PFSK-1 (cell line): Measurements from ENCODE around the gene SMIM5. TPM values are rescaled to one million over a fixed set of nuclear protein-coding genes. Genes with fewer than 3 reads are reported as not detected.

Source experiments
- FOXP2 ChIP-seq: optimal IDR thresholded peaks from 2 replicates; pipeline ENCODE3; 2011; ENCODE audit warnings: borderline replicate concordance, control low read depth, inconsistent platforms; ENCODE audit not compliant: insufficient read depth; ENCODE audit errors: extremely low read length, extremely low read depth
- POLR2AphosphoS5 ChIP-seq: IDR thresholded peaks from 2 replicates; pipeline ENCODE4 v1.6.1; 2012; ENCODE audit warnings: low read depth, mild to moderate bottlenecking, control low read depth, low read length, moderate library complexity
- SIN3A ChIP-seq: IDR thresholded peaks from 2 replicates; pipeline ENCODE4 v1.6.1; 2012; ENCODE audit warnings: mild to moderate bottlenecking, low read length, moderate library complexity, borderline replicate concordance; ENCODE audit not compliant: insufficient read depth
- TAF1 ChIP-seq: IDR thresholded peaks from 2 replicates; pipeline ENCODE4 v1.6.1; 2012; ENCODE audit warnings: low read length, control low read depth, borderline replicate concordance; ENCODE audit not compliant: insufficient read depth
- polyA plus RNA-seq: library from polyadenylated mRNA; unstranded; fragments of >200 nt; gene quantifications from one replicate; pipeline ENCODE4 v1.2.1, GENCODE V29; 2012; ENCODE audit warnings: low read depth, missing spikeins; ENCODE audit not compliant: insufficient read length
- TF ChIP-seq, protein P1 (sequence below), 2 experiments: IDR thresholded peaks; 2 replicates each; pipeline versions ENCODE4 v1.6.1 to v1.8.0; 2011 to 2012; ENCODE audit warnings: low read depth in 2 of 2, low read length in 2 of 2, control low read depth in 1 of 2, inconsistent platforms in 1 of 2, mild to moderate bottlenecking in 1 of 2, moderate library complexity in 1 of 2; ENCODE audit not compliant: insufficient read depth in 1 of 2

SMIM5 gene, protein sequence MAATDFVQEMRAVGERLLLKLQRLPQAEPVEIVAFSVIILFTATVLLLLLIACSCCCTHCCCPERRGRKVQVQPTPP
- polyA plus RNA-seq, result 0.20 TPM

DNA sequence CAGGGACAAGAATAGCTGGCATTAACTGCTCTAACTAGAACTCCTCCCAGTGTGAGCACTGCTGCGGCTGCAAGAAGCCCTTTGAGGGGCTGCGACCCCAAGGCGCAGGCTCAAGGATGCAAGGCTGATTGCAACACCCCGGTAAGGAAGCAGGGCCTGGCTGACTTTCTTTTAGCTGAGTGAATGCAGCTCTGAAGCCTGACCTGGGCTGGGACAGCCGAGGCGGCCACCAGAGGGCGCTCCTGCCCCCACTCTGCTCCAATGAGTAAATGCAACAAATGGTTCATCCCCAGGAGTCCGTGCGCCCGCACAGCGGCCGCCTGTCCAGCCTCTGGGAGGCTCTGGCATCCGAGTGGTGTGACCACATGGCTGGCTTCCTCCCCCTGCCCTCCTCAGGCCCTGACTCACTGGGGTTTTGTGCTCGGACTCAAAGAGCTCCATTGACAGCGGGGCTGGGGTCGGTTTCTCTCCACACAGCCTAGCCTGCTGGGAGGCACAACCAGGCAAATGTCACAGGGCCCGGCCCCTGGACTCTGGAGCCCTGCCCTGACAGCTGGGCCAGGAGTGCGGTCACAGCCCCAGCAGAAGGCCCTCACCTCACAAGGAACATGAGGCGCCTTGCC is at the start of gene SMIM5:
Gene SMIM5 (plus strand): TSS at position 572 of the 623 bp plus-strand sequence. CDS start 6,768 bp downstream, outside the sequence.
- TF ChIP-seq TAF1 (no peak), FOXP2 (peak; percentile 30)
- TF ChIP-seq, protein P1, sequence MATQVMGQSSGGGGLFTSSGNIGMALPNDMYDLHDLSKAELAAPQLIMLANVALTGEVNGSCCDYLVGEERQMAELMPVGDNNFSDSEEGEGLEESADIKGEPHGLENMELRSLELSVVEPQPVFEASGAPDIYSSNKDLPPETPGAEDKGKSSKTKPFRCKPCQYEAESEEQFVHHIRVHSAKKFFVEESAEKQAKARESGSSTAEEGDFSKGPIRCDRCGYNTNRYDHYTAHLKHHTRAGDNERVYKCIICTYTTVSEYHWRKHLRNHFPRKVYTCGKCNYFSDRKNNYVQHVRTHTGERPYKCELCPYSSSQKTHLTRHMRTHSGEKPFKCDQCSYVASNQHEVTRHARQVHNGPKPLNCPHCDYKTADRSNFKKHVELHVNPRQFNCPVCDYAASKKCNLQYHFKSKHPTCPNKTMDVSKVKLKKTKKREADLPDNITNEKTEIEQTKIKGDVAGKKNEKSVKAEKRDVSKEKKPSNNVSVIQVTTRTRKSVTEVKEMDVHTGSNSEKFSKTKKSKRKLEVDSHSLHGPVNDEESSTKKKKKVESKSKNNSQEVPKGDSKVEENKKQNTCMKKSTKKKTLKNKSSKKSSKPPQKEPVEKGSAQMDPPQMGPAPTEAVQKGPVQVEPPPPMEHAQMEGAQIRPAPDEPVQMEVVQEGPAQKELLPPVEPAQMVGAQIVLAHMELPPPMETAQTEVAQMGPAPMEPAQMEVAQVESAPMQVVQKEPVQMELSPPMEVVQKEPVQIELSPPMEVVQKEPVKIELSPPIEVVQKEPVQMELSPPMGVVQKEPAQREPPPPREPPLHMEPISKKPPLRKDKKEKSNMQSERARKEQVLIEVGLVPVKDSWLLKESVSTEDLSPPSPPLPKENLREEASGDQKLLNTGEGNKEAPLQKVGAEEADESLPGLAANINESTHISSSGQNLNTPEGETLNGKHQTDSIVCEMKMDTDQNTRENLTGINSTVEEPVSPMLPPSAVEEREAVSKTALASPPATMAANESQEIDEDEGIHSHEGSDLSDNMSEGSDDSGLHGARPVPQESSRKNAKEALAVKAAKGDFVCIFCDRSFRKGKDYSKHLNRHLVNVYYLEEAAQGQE (IDR thresholded peaks at IDR 0.05; ENCODE audit: insufficient read depth in 1 of 2, low read depth in 2 of 2, low read length in 2 of 2), result no peak

GRCh38 chr17:75584849-75585175 is 48.4 kb upstream of the SMIM5 start:
- TF ChIP-seq TAF1, result no peak
- TF ChIP-seq POLR2AphosphoS5, result no peak
- no peak for TF ChIP-seq SIN3A
- TF ChIP-seq FOXP2, result no peak
- TF ChIP-seq, protein P1 (IDR thresholded peaks at IDR 0.05; ENCODE audit: insufficient read depth in 1 of 2, low read depth in 2 of 2, low read length in 2 of 2), result no peak

GRCh38 chr17:75587675-75588595 is 45.3 kb upstream of the SMIM5 start, which contains the start of gene MYO15B:
MYO15B (plus strand) TSS chr17:75587800; CDS start chr17:75588058, 258 bp downstream.
- TF ChIP-seq TAF1 (no peak), SIN3A (no peak), FOXP2 (no peak), POLR2AphosphoS5 (no peak)
- TF ChIP-seq, protein P1 (IDR thresholded peaks at IDR 0.05; ENCODE audit: insufficient read depth in 1 of 2, low read depth in 2 of 2, low read length in 2 of 2), result no peak

- no peak for TF ChIP-seq TAF1
- TF ChIP-seq FOXP2, result no peak
- no peak for TF ChIP-seq SIN3A
- no peak for TF ChIP-seq POLR2AphosphoS5
- TF ChIP-seq, protein P1 (IDR thresholded peaks at IDR 0.05; ENCODE audit: insufficient read depth in 1 of 2, low read depth in 2 of 2, low read length in 2 of 2), result no peak
These were observed 44.6 kb upstream of the SMIM5 start for GRCh38 chr17:75588596-75589011.
